Vagina (tissue), 2 donors: Measurements from ENCODE around the gene DAZAP1. TPM values are rescaled to one million over a fixed set of nuclear protein-coding genes. Genes with fewer than 3 reads are reported as not detected.

Experiments used
- DNase-seq, 2 donors: peaks; one replicate each; pipeline ENCODE4 v3.0.0-alpha.2; 2017; ENCODE audit errors: extremely low spot score in 2 of 2
- H3K27ac ChIP-seq: fragments of 200-600 bp; sonication (generic); one replicate; pipeline ENCODE4 v1.5.1; 2019
- H3K27me3 ChIP-seq: fragments of 200-600 bp; sonication (generic); one replicate; pipeline ENCODE4 v1.5.1; 2019
- H3K36me3 ChIP-seq, 2 donors: fragments of 200-600 bp; sonication (generic); one replicate each; pipeline ENCODE4 v1.5.1; 2017 to 2019
- H3K4me1 ChIP-seq: fragments of 200-600 bp; sonication (generic); one replicate; pipeline ENCODE4 v1.5.1; 2019
- H3K4me3 ChIP-seq, 2 donors: fragments of 200-600 bp; sonication (generic); 1 replicate in 1 of 2; 2 replicates in 1 of 2; pipeline ENCODE4 v1.5.1; 2016 to 2019
- H3K9me3 ChIP-seq: fragments of 200-600 bp; sonication (generic); one replicate; pipeline ENCODE4 v1.5.1; 2019
- POLR2A ChIP-seq, 2 donors: fragments of 450-650 bp; IDR thresholded peaks; one replicate each; pipeline ENCODE4 v1.6.1; 2017; ENCODE audit warnings: antibody characterized with exemption in 2 of 2, mild to moderate bottlenecking in 2 of 2, moderate library complexity in 2 of 2
- POLR2AphosphoS5 ChIP-seq, 2 donors: sonication (generic); formaldehyde crosslinking; IDR thresholded peaks; one replicate each; pipeline ENCODE4 v1.9.0; 2017; ENCODE audit warnings: antibody characterized with exemption in 2 of 2, mild to moderate bottlenecking in 2 of 2, low read depth in 1 of 2; ENCODE audit not compliant: insufficient read depth in 1 of 2
- intact Hi-C: fragments of 100-400 bp; cut with DNase I; formaldehyde crosslinking; loops from one replicate; pipeline ENCODE4 v1.15.1; 2023
- total RNA-seq: library from RNA; depleted of rRNA; stranded (reverse); fragments of >200 nt; gene quantifications from one replicate; pipeline ENCODE4 v1.2.3, GENCODE V29; 2016
- TF ChIP-seq, protein P1 (sequence below), 3 experiments: fragments of 450-650 bp in 2 of 3; fragments of 200-600 bp in 1 of 3; sonication (generic) in 1 of 3; IDR thresholded peaks; one replicate each; pipeline ENCODE4 v1.5.1; 2017 to 2019; ENCODE audit warnings: antibody characterized with exemption in 3 of 3, mild to moderate bottlenecking in 2 of 3, moderate library complexity in 2 of 3

Gene DAZAP1
- total RNA-seq, 1 donor from 2014 or later, result 29.7 TPM

DNA sequence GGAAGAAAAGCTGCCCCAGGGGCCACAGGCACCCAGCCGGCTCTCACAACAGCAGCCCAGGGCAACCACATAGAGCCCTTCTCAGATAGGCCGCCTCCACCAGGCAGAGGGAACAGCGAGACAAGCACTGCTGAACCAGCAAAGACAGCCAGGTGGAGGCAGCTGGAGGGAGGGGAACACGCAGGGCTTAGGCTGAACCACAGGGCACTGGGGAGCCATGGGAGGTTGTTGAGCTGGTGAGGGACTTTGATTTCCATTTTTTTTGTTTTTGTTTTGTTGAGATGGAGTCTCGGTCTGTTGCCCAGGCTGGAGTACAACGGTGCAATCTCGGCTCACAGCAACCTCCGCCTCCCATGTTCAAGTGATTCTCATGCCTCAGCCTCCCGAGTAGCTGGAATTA lies 9.5 kb upstream of the DAZAP1 start:
- Histone ChIP-seq H3K4me3 (no peak overlapping the region), H3K9me3 (no peaks in the 10 kb centered on the region), H3K27ac (no peak overlapping the region), H3K27me3 (no peaks in the 10 kb centered on the region), H3K4me1 (peaks cover 65% of the 10 kb centered on the region), H3K36me3 (peaks cover 0 to under 1% of the 10 kb centered on the region in 2 donors)
- DNase-seq, result no peak
- TF ChIP-seq, protein P1, sequence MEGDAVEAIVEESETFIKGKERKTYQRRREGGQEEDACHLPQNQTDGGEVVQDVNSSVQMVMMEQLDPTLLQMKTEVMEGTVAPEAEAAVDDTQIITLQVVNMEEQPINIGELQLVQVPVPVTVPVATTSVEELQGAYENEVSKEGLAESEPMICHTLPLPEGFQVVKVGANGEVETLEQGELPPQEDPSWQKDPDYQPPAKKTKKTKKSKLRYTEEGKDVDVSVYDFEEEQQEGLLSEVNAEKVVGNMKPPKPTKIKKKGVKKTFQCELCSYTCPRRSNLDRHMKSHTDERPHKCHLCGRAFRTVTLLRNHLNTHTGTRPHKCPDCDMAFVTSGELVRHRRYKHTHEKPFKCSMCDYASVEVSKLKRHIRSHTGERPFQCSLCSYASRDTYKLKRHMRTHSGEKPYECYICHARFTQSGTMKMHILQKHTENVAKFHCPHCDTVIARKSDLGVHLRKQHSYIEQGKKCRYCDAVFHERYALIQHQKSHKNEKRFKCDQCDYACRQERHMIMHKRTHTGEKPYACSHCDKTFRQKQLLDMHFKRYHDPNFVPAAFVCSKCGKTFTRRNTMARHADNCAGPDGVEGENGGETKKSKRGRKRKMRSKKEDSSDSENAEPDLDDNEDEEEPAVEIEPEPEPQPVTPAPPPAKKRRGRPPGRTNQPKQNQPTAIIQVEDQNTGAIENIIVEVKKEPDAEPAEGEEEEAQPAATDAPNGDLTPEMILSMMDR (IDR thresholded peaks at IDR 0.05), result no peak
- TF ChIP-seq POLR2A (IDR thresholded peaks at IDR 0.05) (no peak), POLR2AphosphoS5 (IDR thresholded peaks at IDR 0.05; ENCODE audit: insufficient read depth in 1 of 2, low read depth in 1 of 2) (no peak)
- intact Hi-C loops, result no loop called here

DNA sequence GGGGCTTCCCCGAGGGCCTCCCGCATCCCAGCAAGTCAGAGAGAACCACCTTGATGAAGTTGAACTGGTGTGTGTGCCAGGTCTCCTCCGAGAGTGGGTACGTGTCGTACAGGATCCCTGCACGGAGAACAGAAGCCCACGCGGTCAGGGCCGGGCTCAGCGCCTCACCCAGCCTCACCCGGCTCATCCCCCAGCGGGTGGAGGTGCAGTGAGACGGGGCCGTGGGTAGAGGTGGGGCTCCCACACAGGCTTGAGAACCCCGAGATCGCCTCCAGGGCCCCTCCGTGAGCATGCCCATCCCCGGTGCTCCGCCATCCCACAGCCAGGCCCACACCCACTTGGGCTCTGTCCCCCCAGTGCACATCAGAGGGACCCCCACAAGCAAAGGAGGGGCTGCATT lies 8.3 kb upstream of the DAZAP1 start:
- TF ChIP-seq POLR2A (IDR thresholded peaks at IDR 0.05) (no peak), POLR2AphosphoS5 (IDR thresholded peaks at IDR 0.05; ENCODE audit: insufficient read depth in 1 of 2, low read depth in 1 of 2) (no peak)
- TF ChIP-seq, protein P1 (IDR thresholded peaks at IDR 0.05), result no peak
- no peaks in the 10 kb centered on the region for H3K27me3 ChIP-seq
- peaks cover 67% of the 10 kb centered on the region for H3K4me1 ChIP-seq
- no peaks in the 10 kb centered on the region for H3K36me3 ChIP-seq
- no peak overlapping the region for H3K27ac ChIP-seq
- no peak overlapping the region for H3K4me3 ChIP-seq
- no peaks in the 10 kb centered on the region for H3K9me3 ChIP-seq
- intact Hi-C loops, result no loop called here
- DNase-seq, result no peak

DNA sequence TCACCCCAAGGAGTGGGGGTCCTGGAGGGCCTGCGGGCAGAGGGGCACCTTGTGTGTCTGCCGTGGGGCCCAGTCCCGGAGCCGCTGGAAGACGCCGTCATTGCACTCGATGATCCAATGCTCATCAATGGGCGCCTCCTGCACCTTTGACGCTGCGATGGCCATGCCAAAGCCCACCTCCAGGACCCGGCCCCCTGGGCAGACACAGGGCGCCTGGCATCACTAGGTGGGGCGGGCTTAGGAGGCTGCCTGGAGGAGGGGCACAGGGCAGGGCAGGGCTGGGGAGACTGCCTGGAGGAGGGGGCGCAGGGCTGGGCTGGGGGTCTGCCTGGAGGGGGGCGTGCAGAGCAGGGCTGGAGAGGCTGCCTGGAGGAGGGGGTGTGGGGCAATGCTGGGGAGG lies 7.6 kb upstream of the DAZAP1 start:
- intact Hi-C loops, result no loop called here
- Histone ChIP-seq H3K27ac (no peak overlapping the region), H3K4me1 (peaks cover 60% of the 10 kb centered on the region), H3K27me3 (no peaks in the 10 kb centered on the region), H3K36me3 (no peaks in the 10 kb centered on the region), H3K9me3 (no peaks in the 10 kb centered on the region), H3K4me3 (no peak overlapping the region)
- TF ChIP-seq, protein P1 (IDR thresholded peaks at IDR 0.05), result no peak
- TF ChIP-seq POLR2AphosphoS5 (IDR thresholded peaks at IDR 0.05; ENCODE audit: insufficient read depth in 1 of 2, low read depth in 1 of 2) (no peak), POLR2A (IDR thresholded peaks at IDR 0.05) (no peak)
- no peak for DNase-seq

GRCh38 chr19:1400281-1401137 lies 6.9 kb upstream of the DAZAP1 start:
- H3K27me3 ChIP-seq, result no peaks in the 10 kb centered on the region
- H3K36me3 ChIP-seq, result no peaks in the 10 kb centered on the region
- TF ChIP-seq, protein P1 (IDR thresholded peaks at IDR 0.05), result no peak
- no peak for TF ChIP-seq POLR2AphosphoS5 (IDR thresholded peaks at IDR 0.05; ENCODE audit: insufficient read depth in 1 of 2, low read depth in 1 of 2)
- no peak for TF ChIP-seq POLR2A (IDR thresholded peaks at IDR 0.05)
- peak overlapping the region; percentile 54 to 65 for H3K4me3 ChIP-seq
- H3K27ac ChIP-seq, result peak overlapping the region; percentile 33
- peaks cover 52% of the 10 kb centered on the region for H3K4me1 ChIP-seq
- no peak for DNase-seq
- intact Hi-C loops, result no loop called here
- H3K9me3 ChIP-seq, result no peaks in the 10 kb centered on the region
